GM21717 (cell line): ENCODE data around the gene GAN.
A peak's percentile ranks its signal among the peaks of the same experiment; 100 is the strongest.

Source experiments
- ATAC-seq: cut with Tn5 transposase; IDR thresholded peaks from one replicate; pipeline ENCODE4 v1.9.1; 2021; ENCODE audit warnings: mild to moderate bottlenecking, moderate library complexity; ENCODE audit not compliant: unreplicated experiment

Gene GAN

DNA sequence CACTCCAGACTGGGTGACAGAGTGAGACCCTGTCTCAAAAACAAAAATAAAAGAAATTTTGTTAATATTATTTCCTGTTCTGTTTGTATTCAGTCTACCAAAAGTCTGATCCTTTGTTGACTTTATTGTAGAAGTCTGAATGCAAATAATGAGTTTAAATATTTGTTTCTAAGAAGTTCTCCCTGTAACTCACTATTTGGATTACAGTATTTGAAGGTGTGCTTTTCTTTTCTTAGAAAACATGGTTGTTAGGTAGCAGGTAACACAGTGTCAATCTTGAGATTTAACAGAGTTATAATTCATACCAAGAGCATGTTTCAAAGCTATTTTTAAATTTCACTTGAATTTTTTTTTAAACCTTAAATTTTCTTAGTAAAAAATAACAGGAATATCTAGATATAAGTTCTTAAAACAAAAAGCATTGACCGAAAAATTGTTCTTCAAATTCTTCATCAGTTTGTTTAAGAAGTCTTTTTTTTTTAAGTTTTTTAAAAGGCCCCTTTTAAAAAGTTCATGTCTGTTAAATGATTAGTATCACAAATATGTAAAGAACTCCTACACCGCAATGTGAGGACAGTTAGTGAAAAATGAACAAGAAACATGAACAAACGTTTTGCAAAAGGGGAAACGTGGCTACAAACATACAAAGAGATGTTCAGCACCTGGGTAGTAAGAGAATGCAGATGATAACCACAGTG lies 35.0 kb downstream of the GAN start:
- no peak for ATAC-seq

GRCh38 chr16:81350306-81350615 lies 35.5 kb downstream of the GAN start:
- ATAC-seq, result no peak

- no peak for ATAC-seq
Measured at GRCh38 chr16:81353895-81354294, 39.1 kb downstream of the GAN start.

- no peak for ATAC-seq
Measured at GRCh38 chr16:81357711-81358260, 43.0 kb downstream of the GAN start.

DNA sequence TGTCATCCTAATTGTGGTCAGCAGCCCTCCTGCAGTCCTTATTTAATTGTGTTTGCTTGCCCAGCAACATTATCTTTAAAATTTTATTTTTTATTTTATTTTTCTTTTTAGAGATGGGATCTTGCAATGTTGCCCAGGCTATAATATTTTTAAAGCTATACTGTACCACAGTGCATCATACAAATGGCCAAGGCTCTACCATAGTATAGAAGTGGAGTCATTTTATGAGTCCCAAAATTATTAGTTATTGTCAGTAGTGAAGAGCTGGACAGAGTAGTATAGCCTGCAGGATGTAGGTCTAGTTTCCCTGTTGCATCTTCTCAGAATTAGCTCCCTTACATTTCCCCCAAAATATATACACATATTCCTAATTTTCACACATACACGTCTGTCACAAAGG lies 44.1 kb downstream of the GAN start:
- no peak for ATAC-seq

DNA sequence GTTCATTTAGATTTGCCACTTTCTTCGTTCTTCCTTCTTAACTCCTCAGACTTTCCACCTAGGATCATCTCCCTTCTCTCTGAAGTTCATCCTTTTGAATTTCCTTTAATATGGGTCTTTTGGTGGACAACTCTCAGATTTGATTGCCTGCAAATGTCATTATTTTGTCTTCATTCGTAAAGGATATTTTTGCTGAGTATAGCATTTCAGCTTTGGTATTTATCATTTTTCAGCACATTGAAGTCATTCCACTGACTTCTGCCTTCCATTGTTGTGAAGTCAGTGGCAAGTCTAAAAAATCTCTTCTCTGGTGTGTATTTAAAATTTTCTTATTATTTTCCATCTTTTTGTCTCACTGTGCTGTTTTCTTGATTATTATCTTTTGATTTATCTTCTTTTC lies 45.4 kb downstream of the GAN start:
- no peak for ATAC-seq

GRCh38 chr16:81365731-81366130 lies 51.0 kb downstream of the GAN start:
- ATAC-seq, result no peak

GRCh38 chr16:81366316-81366932 lies 51.7 kb downstream of the GAN start:
- ATAC-seq, result peak; percentile 66

DNA sequence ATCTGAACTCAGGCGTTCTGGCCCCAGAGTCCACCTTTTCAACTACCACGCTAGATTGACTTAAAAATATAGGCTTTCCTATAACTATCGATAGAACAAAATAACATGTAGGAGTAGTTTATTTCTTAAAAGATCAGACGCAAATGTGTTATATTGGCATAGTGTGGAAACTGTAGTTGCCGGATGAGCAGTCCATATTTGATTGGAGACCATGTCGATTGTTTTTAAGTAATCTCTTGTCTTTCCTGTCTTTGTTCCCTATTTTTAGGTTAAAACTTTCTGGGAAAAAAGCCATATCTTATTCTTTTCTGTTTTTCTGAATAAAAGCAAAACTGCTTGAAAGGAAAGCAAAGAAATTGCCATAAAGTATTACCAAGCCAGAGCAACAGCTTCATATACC lies 53.1 kb downstream of the GAN start:
- no peak for ATAC-seq

- no peak for ATAC-seq
Measured at GRCh38 chr16:81369888-81370504, 55.2 kb downstream of the GAN start.

DNA sequence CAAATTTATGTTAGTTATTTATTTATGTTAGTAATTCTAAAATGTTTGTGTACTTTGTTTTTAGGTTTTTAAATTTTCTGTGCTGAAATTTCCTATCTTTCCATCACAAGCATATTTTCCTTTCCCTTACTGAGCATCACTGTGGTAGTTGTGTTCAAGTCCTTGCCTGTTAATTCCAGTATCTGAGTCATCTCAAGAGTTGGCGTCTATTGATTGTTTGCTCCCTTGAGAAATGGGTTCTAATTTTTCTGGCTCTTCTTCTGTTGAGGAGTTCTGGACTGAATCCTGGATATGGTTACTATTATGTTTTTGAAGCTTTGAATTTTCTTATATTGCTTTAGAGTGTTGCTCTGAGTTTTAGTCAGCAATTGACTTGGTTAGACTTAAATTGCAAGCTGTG lies 56.3 kb downstream of the GAN start:
- ATAC-seq, result no peak

DNA sequence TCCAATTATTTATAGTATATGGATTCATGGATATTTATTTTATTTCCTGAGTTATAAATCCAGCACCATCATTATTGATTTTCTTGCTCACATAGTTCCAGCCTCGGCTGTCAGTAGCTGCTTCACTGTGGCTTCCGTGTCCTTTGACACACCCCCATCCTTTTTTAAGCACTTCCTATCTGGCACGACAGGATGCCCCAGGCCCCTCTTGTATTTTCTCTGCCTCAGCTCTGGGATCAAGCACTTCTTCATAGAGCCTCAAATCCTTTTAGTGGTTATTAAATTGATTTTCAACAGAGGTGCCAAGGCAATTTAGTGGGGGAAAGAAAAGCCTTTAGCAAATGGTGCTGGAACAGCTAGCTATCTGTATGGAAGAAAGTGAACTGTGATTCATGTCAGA lies 59.8 kb downstream of the GAN start:
- no peak for ATAC-seq

DNA sequence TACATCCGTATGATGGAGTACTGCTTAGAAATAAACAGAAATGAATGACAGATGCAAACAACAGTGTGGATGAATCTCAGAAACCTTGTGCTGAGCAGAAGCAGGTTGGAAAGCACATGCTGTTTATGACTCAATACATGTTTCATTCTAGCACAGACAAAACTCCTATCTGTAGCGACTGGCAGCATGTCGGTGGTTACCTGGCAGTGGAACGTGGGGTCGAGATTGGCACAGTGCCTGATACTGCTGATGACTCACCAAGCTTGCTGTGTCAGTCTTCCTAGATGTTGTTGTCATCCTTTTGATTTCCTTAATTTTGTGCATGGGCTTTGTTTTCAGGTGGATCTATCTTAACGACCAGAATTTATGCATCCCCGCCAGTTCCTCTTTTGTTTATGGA lies 62.1 kb downstream of the GAN start:
- ATAC-seq, result no peak

GRCh38 chr16:81378049-81378448 lies 63.3 kb downstream of the GAN start:
- ATAC-seq, result no peak

DNA sequence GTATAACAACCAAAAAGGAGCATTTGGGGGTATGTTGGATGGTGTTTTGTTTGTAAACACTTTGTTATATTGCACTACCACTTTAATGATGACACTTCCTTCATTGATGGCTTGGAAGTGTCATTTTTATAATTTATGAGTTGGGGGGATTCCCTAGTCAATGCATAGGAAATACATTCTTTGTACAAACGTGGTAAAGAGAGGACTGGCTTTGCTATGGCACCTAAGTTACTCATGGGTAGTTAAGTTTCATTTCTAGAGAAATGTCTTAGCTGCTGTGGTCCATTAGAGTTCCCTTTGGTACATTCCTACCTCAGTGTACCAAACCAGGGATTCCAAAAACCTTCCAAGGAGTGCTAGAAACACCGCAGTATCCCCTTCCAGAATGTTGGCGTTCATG lies 66.2 kb downstream of the GAN start:
- ATAC-seq, result no peak

GRCh38 chr16:81384006-81384405 lies 69.2 kb downstream of the GAN start:
- ATAC-seq, result no peak

- no peak for ATAC-seq
Measured at GRCh38 chr16:81385031-81385756, 70.4 kb downstream of the GAN start.

- no peak for ATAC-seq
Measured at GRCh38 chr16:81388357-81388756, 73.6 kb downstream of the GAN start.

DNA sequence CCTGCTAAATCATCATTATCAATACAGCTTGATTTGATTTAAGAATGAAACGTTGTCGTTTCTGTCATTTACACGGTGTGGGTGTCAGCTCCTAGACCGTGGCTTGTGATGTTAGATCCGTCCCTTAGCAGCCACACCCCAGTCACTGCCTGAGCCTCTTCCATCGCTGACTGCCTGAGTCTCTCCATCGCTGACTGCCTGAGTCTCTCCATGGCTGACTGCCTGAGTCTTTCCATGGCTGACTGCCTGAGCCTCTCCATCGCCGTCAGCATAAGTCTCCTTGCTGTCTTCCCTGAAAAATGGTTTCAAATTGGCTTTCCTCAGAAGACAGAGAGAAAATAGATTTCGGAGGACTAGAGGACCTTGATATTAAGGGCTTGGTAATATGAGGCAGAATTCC lies 76.1 kb downstream of the GAN start:
- ATAC-seq, result no peak

- no peak for ATAC-seq
Measured at GRCh38 chr16:81392011-81392410, 77.2 kb downstream of the GAN start.

GRCh38 chr16:81394416-81394815 lies 79.7 kb downstream of the GAN start:
- no peak for ATAC-seq
